NCI-H1417 (cell line): ENCODE results near the gene UBE2QL1.

ENCODE experiments used
- DNase-seq, 3 experiments: peaks; one replicate each; lab custom pipeline; 2025; lab: John Stamatoyannopoulos, UW

UBE2QL1 gene

GRCh38 chr5:6527749-6528455 lies 79.2 kb downstream of the UBE2QL1 start:
- peak in 2 of 3 experiments; percentile 10 to 48 for DNase-seq

- DNase-seq: no peak
Measured at GRCh38 chr5:6535594-6535993, 86.9 kb downstream of the UBE2QL1 start.

- no peak for DNase-seq
Measured at GRCh38 chr5:6539060-6539459, 90.4 kb downstream of the UBE2QL1 start.

DNA sequence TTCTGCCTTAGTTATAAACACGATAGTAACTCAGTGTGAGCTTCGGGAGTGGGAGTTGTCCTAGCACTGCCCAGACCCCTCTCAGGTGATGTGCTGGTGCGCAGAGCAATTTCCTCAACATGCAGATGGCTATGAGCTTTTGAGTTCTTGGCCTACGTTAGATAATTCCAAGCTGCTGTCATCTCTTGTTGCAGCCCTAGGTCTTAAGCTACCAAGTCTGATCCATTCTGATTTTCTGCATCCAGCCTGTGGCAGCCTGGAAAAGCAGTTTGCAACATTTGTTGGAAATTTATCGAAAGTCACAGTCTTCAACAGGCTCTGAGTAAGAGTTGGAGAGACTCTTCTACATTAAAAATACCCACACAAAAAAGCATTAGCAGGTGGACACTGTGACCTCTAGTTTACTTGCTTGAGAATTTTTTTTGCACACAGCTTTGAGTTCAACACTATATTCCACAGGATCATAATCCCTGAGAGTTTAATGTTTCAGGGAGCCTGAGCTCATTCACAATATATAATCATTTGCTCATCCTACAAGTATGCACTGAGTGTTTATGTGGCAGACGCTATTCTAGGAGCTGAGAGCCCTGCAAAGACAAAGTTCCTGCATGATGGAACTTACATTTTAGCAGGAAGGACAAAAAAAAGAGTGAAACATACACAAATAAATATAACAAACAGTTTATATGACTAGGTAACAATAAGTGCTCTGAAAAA lies 91.6 kb downstream of the UBE2QL1 start:
- DNase-seq: no peak

- no peak for DNase-seq
Measured at GRCh38 chr5:6541256-6542013, 92.8 kb downstream of the UBE2QL1 start.

DNA sequence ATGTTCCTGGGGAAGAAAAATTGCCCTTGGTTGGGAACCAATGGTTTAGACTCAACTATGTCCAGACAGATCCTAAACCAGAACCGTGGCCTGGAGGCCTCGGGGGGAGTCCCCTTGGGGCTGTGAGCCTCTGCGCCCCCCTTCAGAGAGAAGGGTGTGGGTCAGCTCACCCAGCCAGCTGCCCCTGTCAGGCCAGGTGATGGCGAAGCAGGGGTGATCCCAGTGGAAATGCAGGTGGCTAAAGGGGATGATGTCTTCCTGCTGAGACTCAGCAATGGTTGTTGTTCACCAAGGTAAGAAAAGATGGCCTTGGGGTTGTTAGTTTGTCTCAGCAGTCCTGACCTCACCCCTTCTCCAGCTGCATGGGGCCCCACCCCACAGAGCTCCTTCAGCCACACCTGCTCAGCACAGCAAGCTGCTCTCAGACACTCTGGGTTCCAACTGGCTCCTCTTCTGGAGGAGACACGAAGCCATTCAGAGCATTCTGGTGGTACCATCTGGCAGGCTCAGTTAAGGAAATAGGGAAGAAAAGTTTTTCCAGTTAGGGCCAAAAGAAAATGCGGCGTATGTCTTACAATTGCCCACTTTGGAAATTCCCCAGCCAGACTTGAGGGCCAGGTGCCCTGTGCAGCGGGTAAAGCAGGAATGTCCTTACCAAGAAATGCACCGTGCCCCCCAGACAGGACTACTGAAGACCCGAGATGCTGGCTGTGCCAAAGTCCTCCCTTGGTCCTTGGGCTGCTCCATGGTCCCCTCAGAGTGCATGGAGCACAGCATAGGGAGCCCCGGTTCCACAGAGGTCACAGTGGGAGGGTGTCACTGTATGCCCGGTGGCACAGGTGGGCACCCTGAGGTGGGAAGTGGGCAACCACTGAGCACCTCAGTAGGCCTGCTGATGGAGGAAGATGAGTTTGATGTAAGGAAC lies 94.0 kb downstream of the UBE2QL1 start:
- DNase-seq: peak in 1 of 3 experiments; percentile 63

- DNase-seq: no peak
Measured at GRCh38 chr5:6543346-6543730, 94.7 kb downstream of the UBE2QL1 start.

GRCh38 chr5:6543830-6544560 lies 95.3 kb downstream of the UBE2QL1 start:
- DNase-seq: no peak
